ENCODE data around the gene CLDN16. TPM values are rescaled to one million over a fixed set of nuclear protein-coding genes. Genes with fewer than 3 reads are reported as not detected.

CLDN16 gene
- total RNA-seq, 1 donor from 2014 or later, result 0.14 TPM

- Histone ChIP-seq H3K27ac (no peak overlapping the region), H3K4me1 (no peaks in the 10 kb centered on the region), H3K36me3 (no peaks in the 10 kb centered on the region), H3K27me3 (no peaks in the 10 kb centered on the region), H3K4me3 (no peak overlapping the region), H3K9me3 (no peaks in the 10 kb centered on the region)
- ATAC-seq (no peak), DNase-seq (no peak)
- intact Hi-C loops (cut with DNase I), result no loop called here
- TF ChIP-seq CTCF (IDR thresholded peaks at IDR 0.05), result peak; percentile 7
Observed at GRCh38 chr3:190443257-190443656, 55.3 kb downstream of the CLDN16 start.

- intact Hi-C loops (cut with DNase I), result no loop called here
- Histone ChIP-seq H3K9me3 (no peaks in the 10 kb centered on the region), H3K4me1 (no peaks in the 10 kb centered on the region), H3K27me3 (no peaks in the 10 kb centered on the region), H3K36me3 (no peaks in the 10 kb centered on the region), H3K27ac (no peak overlapping the region), H3K4me3 (no peak overlapping the region)
- DNase-seq (no peak), ATAC-seq (no peak)
- TF ChIP-seq CTCF (IDR thresholded peaks at IDR 0.05), result no peak
Observed at GRCh38 chr3:190444006-190444405, 56.0 kb downstream of the CLDN16 start.

- no peaks in the 10 kb centered on the region for H3K27me3 ChIP-seq
- no peak for DNase-seq
- no peaks in the 10 kb centered on the region for H3K9me3 ChIP-seq
- TF ChIP-seq CTCF (IDR thresholded peaks at IDR 0.05), result no peak
- no peaks in the 10 kb centered on the region for H3K36me3 ChIP-seq
- ATAC-seq, result no peak
- intact Hi-C loops (cut with DNase I), result no loop called here
- no peak overlapping the region for H3K4me3 ChIP-seq
- H3K27ac ChIP-seq, result no peak overlapping the region
- H3K4me1 ChIP-seq, result no peaks in the 10 kb centered on the region
Observed at GRCh38 chr3:190444576-190445145, 56.7 kb downstream of the CLDN16 start.

- intact Hi-C loops (cut with DNase I), result no loop called here
- ATAC-seq (no peak), DNase-seq (no peak)
- H3K9me3 ChIP-seq, result no peaks in the 10 kb centered on the region
- no peaks in the 10 kb centered on the region for H3K27me3 ChIP-seq
- TF ChIP-seq CTCF (IDR thresholded peaks at IDR 0.05), result no peak
- no peaks in the 10 kb centered on the region for H3K36me3 ChIP-seq
- no peak overlapping the region for H3K4me3 ChIP-seq
- no peaks in the 10 kb centered on the region for H3K4me1 ChIP-seq
- no peak overlapping the region for H3K27ac ChIP-seq
Observed at GRCh38 chr3:190446573-190447279, 58.8 kb downstream of the CLDN16 start.

GRCh38 chr3:190448256-190448655, 60.3 kb downstream of the CLDN16 start:
- Histone ChIP-seq H3K4me1 (no peaks in the 10 kb centered on the region), H3K36me3 (no peaks in the 10 kb centered on the region), H3K27me3 (no peaks in the 10 kb centered on the region), H3K27ac (no peak overlapping the region), H3K4me3 (no peak overlapping the region), H3K9me3 (no peaks in the 10 kb centered on the region)
- intact Hi-C loops (cut with DNase I), result no loop called here
- ATAC-seq, result no peak
- no peak for DNase-seq
- TF ChIP-seq CTCF (IDR thresholded peaks at IDR 0.05), result no peak

Data from upper lobe of right lung (tissue), 1 donor.